ENCODE results near the gene ZFYVE9. TPM values are rescaled to one million over a fixed set of nuclear protein-coding genes. Genes with fewer than 3 reads are reported as not detected.
A peak's percentile ranks its signal among the peaks of the same experiment; 100 is the strongest.

Gene ZFYVE9
- total and polyA plus RNA-seq, 9 of the 15 experiments (the other 6 are each of a cell fraction or from before 2014, with no cell fraction given), result 0.52 to 14.4 (median 8.9) TPM

DNA sequence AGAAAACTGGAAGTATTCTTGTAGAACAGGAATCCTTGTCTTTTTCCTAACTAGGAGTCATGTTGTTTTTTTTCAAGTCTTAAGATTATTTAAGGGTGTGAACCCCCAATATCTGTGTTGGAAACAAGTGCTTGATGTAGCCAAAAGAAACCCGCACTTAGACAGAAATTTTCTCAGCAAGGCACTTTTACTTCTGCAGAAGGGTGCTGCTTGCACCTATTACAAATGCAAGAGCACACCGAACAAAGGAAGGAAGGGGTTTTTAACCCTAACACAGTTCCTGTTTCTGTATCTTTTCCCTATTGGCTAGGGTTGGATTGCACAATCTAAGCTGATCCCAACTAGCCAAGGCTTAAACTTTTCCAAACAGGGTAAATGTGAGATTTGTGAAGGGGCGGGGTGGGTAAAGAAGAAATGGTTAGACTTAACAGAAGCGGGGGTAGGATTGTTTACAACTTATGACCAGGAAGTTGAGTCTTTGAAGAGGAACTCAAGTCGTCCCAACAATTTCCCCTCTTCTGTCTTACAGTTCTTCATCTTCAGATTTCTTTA lies 75.1 kb downstream of the ZFYVE9 start (continued):
- TF ChIP-seq, protein P1, sequence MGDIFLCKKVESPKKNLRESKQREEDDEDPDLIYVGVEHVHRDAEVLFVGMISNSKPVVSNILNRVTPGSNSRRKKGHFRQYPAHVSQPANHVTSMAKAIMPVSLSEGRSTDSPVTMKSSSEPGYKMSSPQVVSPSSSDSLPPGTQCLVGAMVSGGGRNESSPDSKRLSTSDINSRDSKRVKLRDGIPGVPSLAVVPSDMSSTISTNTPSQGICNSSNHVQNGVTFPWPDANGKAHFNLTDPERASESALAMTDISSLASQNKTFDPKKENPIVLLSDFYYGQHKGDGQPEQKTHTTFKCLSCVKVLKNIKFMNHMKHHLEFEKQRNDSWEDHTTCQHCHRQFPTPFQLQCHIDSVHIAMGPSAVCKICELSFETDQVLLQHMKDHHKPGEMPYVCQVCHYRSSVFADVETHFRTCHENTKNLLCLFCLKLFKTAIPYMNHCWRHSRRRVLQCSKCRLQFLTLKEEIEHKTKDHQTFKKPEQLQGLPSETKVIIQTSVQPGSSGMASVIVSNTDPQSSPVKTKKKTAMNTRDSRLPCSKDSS (IDR thresholded peaks at IDR 0.05; ENCODE audit: low read depth, partially characterized antibody), result peak; percentile 99
- TF ChIP-seq, protein P2, sequence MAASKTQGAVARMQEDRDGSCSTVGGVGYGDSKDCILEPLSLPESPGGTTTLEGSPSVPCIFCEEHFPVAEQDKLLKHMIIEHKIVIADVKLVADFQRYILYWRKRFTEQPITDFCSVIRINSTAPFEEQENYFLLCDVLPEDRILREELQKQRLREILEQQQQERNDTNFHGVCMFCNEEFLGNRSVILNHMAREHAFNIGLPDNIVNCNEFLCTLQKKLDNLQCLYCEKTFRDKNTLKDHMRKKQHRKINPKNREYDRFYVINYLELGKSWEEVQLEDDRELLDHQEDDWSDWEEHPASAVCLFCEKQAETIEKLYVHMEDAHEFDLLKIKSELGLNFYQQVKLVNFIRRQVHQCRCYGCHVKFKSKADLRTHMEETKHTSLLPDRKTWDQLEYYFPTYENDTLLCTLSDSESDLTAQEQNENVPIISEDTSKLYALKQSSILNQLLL (CRISPR knock-in tag; IDR thresholded peaks at IDR 0.05; ENCODE audit: borderline replicate concordance), result no peak
- TF ChIP-seq, protein P3, sequence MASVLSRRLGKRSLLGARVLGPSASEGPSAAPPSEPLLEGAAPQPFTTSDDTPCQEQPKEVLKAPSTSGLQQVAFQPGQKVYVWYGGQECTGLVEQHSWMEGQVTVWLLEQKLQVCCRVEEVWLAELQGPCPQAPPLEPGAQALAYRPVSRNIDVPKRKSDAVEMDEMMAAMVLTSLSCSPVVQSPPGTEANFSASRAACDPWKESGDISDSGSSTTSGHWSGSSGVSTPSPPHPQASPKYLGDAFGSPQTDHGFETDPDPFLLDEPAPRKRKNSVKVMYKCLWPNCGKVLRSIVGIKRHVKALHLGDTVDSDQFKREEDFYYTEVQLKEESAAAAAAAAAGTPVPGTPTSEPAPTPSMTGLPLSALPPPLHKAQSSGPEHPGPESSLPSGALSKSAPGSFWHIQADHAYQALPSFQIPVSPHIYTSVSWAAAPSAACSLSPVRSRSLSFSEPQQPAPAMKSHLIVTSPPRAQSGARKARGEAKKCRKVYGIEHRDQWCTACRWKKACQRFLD (CRISPR knock-in tag; IDR thresholded peaks at IDR 0.05), result no peak

DNA sequence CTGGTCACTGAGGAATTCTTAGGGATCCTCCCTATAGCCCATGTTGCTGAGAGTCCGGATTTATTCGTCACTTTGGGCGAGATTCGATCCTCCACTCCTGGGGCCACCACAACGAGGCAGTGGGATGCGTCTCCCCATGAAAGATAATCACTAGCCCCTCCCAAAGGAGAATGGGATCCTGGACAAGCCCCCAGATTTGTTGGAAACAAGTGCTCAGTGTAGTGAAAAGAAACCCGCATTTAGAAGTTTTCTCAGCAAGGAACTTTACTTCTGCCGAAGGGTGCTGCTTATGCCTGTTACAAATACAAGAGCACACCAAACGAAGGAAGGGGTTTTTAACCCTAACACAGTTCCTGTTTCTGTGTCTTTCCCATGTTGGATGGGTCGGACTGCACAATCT lies 83.3 kb downstream of the ZFYVE9 start:
- Histone ChIP-seq H3K79me2 (ENCODE audit: control insufficient read depth, insufficient read depth, low read length) (no peaks in the 10 kb centered on the region), H3K27ac (ENCODE audit: extremely low read depth, low read depth, low read length) (no peak overlapping the region), H3K4me1 (replicated peaks in 1 of 2; ENCODE audit: control insufficient read depth in 2 of 2, insufficient read depth in 2 of 2, low read length in 2 of 2) (no peaks in the 10 kb centered on the region; a peak in 2 of 5 replicates), H3K9ac (ENCODE audit: insufficient read depth in 1 of 2, low read depth in 2 of 2, low read length in 2 of 2) (no peak overlapping the region), H4K20me1 (replicated peaks; ENCODE audit: control insufficient read depth, insufficient read depth, low read length) (no peaks in the 10 kb centered on the region), H3K9me3 (replicated peaks; ENCODE audit: control insufficient read depth, insufficient read depth, low read depth, low read length) (no peaks in the 10 kb centered on the region), H3K4me3 (no peak overlapping the region), H2AFZ (ENCODE audit: low read depth, low read length) (no peak overlapping the region), H3K9me1 (ENCODE audit: control insufficient read depth, insufficient read depth, low read length) (no peaks in the 10 kb centered on the region), H3K4me2 (ENCODE audit: insufficient read depth, low read length) (no peak overlapping the region), H3K36me3 (ENCODE audit: control insufficient read depth, insufficient read depth, low read length) (no peaks in the 10 kb centered on the region), H3K27me3 (ENCODE audit: control insufficient read depth in 2 of 2, insufficient read depth in 2 of 2, low read length in 2 of 2) (no peaks in the 10 kb centered on the region)
- ATAC-seq (no peak; the same call in 2 of the 3 replicates), DNase-seq (ENCODE audit: extremely low read depth in 1 of 4, low spot score in 3 of 4) (no peak), FAIRE-seq (no peak)
- WGBS (ENCODE audit: insufficient coverage, low coverage, missing lambda C conversion rate), result 71% methylated on average over 10 of the region's 10 CpGs
- ChIA-PET POLR2A (interaction anchor here (0.6 kb wide), 2 partner anchors 22 to 590 kb away, joined by 3 read pairs; no protein-coding TSS in a partner anchor), CTCF (ENCODE audit: low intra/inter-chr PET ratio) (no interaction called here)
- intact Hi-C loops (cut with micrococcal nuclease) (loop anchor here (5.0 kb wide), 1 partner anchor 83 kb away; the partner anchor contains the start of gene ZFYVE9), in situ Hi-C loops (cut with MboI) (no loop called here)
- TF ChIP-seq CHD1 (IDR thresholded peaks at IDR 0.05; ENCODE audit: low read length) (no peak), HMG20B (CRISPR knock-in tag; IDR thresholded peaks at IDR 0.05) (no peak), DPF2 (IDR thresholded peaks at IDR 0.05) (no peak), ZNF77 (CRISPR knock-in tag; IDR thresholded peaks at IDR 0.05) (no peak), ZNF134 (CRISPR knock-in tag; conservative IDR thresholded peaks at IDR 0.05) (no peak), SPI1 (IDR thresholded peaks at IDR 0.05; ENCODE audit: borderline replicate concordance, low read depth, low read length) (peak; percentile 56; the same call in 1 of the 2 replicates), TCFL5 (CRISPR knock-in tag; conservative IDR thresholded peaks at IDR 0.05) (no peak)
- TF ChIP-seq, protein P4, sequence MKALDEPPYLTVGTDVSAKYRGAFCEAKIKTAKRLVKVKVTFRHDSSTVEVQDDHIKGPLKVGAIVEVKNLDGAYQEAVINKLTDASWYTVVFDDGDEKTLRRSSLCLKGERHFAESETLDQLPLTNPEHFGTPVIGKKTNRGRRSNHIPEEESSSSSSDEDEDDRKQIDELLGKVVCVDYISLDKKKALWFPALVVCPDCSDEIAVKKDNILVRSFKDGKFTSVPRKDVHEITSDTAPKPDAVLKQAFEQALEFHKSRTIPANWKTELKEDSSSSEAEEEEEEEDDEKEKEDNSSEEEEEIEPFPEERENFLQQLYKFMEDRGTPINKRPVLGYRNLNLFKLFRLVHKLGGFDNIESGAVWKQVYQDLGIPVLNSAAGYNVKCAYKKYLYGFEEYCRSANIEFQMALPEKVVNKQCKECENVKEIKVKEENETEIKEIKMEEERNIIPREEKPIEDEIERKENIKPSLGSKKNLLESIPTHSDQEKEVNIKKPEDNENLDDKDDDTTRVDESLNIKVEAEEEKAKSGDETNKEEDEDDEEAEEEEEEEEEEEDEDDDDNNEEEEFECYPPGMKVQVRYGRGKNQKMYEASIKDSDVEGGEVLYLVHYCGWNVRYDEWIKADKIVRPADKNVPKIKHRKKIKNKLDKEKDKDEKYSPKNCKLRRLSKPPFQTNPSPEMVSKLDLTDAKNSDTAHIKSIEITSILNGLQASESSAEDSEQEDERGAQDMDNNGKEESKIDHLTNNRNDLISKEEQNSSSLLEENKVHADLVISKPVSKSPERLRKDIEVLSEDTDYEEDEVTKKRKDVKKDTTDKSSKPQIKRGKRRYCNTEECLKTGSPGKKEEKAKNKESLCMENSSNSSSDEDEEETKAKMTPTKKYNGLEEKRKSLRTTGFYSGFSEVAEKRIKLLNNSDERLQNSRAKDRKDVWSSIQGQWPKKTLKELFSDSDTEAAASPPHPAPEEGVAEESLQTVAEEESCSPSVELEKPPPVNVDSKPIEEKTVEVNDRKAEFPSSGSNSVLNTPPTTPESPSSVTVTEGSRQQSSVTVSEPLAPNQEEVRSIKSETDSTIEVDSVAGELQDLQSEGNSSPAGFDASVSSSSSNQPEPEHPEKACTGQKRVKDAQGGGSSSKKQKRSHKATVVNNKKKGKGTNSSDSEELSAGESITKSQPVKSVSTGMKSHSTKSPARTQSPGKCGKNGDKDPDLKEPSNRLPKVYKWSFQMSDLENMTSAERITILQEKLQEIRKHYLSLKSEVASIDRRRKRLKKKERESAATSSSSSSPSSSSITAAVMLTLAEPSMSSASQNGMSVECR (CRISPR knock-in tag; IDR thresholded peaks at IDR 0.05), result no peak
- BruUV-seq (replicated peaks), result no TSS peak

All from K562 (cell line).